Karpas-422 (cell line): ENCODE results near the gene HRH2. TPM values are rescaled to one million over a fixed set of nuclear protein-coding genes. Genes with fewer than 3 reads are reported as not detected.

Experiments used
- DNase-seq: peaks from one replicate; pipeline ENCODE4 v3.0.0-alpha.2; 2015
- H2AFZ ChIP-seq: fragments of 200-600 bp; sonication (generic); 2 replicates; pipeline ENCODE4 v1.6.1; 2014; ENCODE audit warnings: antibody characterized with exemption, low read length, mixed read lengths
- H3K27ac ChIP-seq: fragments of 200-600 bp; sonication (generic); 2 replicates; pipeline ENCODE4 v1.5.1; 2014; ENCODE audit warnings: mild to moderate bottlenecking, low read length, moderate library complexity
- H3K27me3 ChIP-seq: fragments of 200-600 bp; sonication (generic); 2 replicates; pipeline ENCODE4 v1.6.1; 2014; ENCODE audit warnings: low read length, mixed read lengths
- H3K36me3 ChIP-seq: fragments of 200-600 bp; sonication (generic); 2 replicates; pipeline ENCODE4 v1.6.1; 2014; ENCODE audit warnings: low read length, mixed read lengths; ENCODE audit not compliant: insufficient read depth
- H3K4me1 ChIP-seq: fragments of 200-600 bp; sonication (generic); 2 replicates; pipeline ENCODE4 v1.6.1; 2014; ENCODE audit warnings: mild to moderate bottlenecking, low read length, mixed read lengths
- H3K4me2 ChIP-seq: fragments of 200-600 bp; sonication (generic); 2 replicates; pipeline ENCODE4 v1.6.1; 2014; ENCODE audit warnings: low read length, low read depth, mild to moderate bottlenecking; ENCODE audit not compliant: poor library complexity, severe bottlenecking
- H3K4me3 ChIP-seq: fragments of 200-600 bp; sonication (generic); 2 replicates; pipeline ENCODE4 v1.5.1; 2014; ENCODE audit warnings: mild to moderate bottlenecking, antibody characterized with exemption, low read length, mixed read lengths
- H3K79me2 ChIP-seq: fragments of 200-600 bp; sonication (generic); 2 replicates; pipeline ENCODE4 v1.6.1; 2014; ENCODE audit warnings: mild to moderate bottlenecking, low read length, mixed read lengths
- H3K9ac ChIP-seq: fragments of 200-600 bp; sonication (generic); 2 replicates; pipeline ENCODE4 v1.6.0; 2014; ENCODE audit warnings: low read length
- H3K9me2 ChIP-seq: fragments of 200-600 bp; sonication (generic), shearing (Covaris generic); replicated peaks from 2 replicates; pipeline ENCODE4 v1.6.0; 2014; ENCODE audit warnings: mild to moderate bottlenecking, low read length, moderate library complexity; ENCODE audit not compliant: insufficient read depth
- H3K9me3 ChIP-seq: fragments of 300-700, 200-600 bp; sonication (generic); 2 replicates; pipeline ENCODE4 v1.6.1; 2014; ENCODE audit warnings: low read length, mixed read lengths
- H4K20me1 ChIP-seq: fragments of 200-600 bp; sonication (generic); 2 replicates; pipeline ENCODE4 v1.6.1; 2014; ENCODE audit warnings: mild to moderate bottlenecking, antibody characterized with exemption, low read length, low read depth; ENCODE audit not compliant: insufficient read depth
- total RNA-seq: library from RNA; depleted of rRNA; stranded (reverse); fragments of >200 nt; shearing (Covaris generic); gene quantifications from 2 replicates; pipeline ENCODE4 v1.2.3, GENCODE V29; 2014; ENCODE audit warnings: low replicate concordance

Gene HRH2
- total RNA-seq, 1 experiment from 2014 or later = not detected

DNA sequence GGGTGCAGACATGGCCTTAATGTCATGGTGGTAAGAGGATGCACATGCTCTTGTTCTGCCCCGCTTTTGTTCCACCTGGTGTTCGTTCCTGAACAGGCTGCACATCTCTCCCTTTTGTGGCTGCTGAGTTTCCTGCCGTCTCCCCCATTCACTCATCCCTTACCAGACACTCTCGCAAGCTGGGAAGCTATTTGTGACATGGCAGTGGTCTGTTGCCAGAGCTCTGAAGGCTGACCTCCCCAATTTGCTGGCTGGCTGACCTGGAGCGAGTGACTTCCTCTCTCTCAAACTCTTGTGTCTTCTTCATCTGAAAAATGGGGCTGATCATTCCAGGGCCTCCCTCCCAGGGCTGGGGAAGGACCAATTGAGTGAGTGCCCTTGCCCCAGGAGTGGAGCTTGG, 35.9 kb downstream of the HRH2 start:
- no peak overlapping the region for H3K4me2 ChIP-seq
- H3K9ac ChIP-seq = no peak overlapping the region
- peaks cover 2% of the 10 kb centered on the region; the same call in 1 of the 2 replicates for H3K4me1 ChIP-seq
- H3K9me2 ChIP-seq = no peaks in the 10 kb centered on the region
- no peaks in the 10 kb centered on the region for H3K27me3 ChIP-seq
- H3K4me3 ChIP-seq = no peak overlapping the region
- H3K27ac ChIP-seq = no peak overlapping the region
- H2AFZ ChIP-seq = no peak overlapping the region
- H3K9me3 ChIP-seq = no peaks in the 10 kb centered on the region
- H3K79me2 ChIP-seq = no peaks in the 10 kb centered on the region
- no peaks in the 10 kb centered on the region for H4K20me1 ChIP-seq
- DNase-seq = no peak
- no peaks in the 10 kb centered on the region for H3K36me3 ChIP-seq

DNA sequence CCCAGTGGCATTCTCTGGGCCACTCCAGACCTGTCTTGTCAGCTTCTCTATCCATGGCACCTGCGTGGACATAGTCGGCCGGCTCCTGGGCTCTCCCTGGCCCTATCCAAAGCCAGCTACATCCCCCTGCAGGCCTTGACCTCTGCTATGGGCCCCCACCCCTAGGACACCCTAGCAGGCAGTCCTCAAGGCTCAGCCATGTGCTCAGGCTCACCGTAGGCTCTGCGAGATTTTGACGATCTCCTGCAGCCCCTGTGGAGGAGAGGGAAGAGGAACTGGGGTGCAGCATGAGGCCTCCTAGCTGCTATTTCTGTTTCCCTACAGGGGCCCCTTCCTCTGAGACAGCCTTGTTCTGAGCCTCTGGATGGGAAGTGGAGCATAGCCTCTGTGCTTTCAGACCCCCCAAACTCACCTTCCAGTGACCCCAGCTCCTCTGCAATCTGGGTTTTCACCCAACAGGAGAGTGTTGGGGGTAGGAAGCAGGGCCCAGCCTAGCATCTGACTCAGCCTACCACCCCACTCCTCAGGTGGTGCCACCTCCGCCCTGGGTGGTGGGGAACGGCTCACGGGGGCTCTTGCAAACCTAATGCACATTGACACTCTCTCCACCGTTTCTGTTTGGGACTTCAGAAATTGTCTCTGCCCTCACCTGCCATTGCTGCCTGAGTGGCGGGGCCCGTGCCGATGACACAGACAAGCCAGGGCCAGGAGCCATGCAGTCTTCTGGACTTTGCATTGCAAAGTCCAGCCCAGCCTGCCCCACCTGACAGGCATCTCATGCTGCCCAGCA, 36.7 kb downstream of the HRH2 start:
- Histone ChIP-seq H3K9ac (no peak overlapping the region), H2AFZ (no peak overlapping the region), H3K9me3 (no peaks in the 10 kb centered on the region), H3K4me2 (no peak overlapping the region), H3K4me1 (peaks cover 2% of the 10 kb centered on the region; the same call in 1 of the 2 replicates), H3K27ac (no peak overlapping the region), H3K9me2 (no peaks in the 10 kb centered on the region), H3K79me2 (no peaks in the 10 kb centered on the region), H3K27me3 (no peaks in the 10 kb centered on the region), H3K4me3 (no peak overlapping the region), H4K20me1 (no peaks in the 10 kb centered on the region), H3K36me3 (no peaks in the 10 kb centered on the region)
- no peak for DNase-seq

DNA sequence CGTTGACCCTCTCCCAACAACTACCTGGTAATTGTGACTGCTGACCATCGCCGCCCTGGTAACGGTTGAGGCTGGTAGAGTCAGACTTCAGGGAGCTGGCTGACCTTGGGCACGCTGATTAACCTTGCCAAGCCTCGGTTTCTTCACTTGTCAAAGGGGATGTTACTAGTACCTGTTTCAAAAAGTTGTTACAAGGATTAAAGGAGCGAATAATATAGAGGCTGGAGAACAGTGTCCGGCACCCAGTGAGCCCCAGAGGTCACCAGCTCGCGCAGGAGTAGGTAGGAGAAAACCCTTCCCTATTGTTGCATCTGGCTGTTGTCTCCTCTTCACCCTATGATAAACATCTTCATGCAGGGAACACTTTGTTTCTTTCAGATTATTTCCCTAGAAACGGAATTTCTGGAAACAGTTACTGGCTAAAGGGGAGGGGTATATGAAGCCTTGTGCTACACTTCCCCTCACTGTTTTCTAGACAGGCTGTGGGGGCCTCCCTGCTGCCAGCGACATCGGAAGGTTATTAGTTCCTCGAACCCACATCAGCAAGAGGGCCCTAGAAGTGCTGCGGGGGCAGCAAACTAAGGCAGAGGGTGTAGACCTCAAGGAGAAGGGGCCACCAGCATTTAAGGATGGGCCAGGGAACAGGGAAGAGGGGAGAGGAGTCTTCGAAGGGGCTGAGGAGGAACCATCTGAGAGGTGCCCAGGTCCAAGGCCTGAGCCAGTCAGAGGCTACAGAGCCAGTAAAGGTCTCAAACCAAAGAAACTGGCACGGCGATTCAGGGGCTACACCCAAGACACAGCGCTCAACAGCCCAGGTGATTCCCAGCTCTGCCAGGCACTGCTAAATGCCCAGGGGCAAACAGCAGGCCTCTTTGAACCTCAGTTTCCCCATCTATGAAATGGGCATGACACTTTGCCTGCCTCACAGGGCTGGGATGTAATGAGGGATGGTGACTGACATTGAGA, 37.6 kb downstream of the HRH2 start:
- H3K9me2 ChIP-seq = no peaks in the 10 kb centered on the region
- H3K27me3 ChIP-seq = no peaks in the 10 kb centered on the region
- no peaks in the 10 kb centered on the region for H3K9me3 ChIP-seq
- no peak for DNase-seq
- peaks cover 2% of the 10 kb centered on the region; the same call in 1 of the 2 replicates for H3K4me1 ChIP-seq
- no peak overlapping the region for H2AFZ ChIP-seq
- no peak overlapping the region for H3K4me3 ChIP-seq
- H4K20me1 ChIP-seq = no peaks in the 10 kb centered on the region
- no peak overlapping the region for H3K4me2 ChIP-seq
- no peak overlapping the region for H3K27ac ChIP-seq
- no peak overlapping the region for H3K9ac ChIP-seq
- H3K79me2 ChIP-seq = no peaks in the 10 kb centered on the region
- H3K36me3 ChIP-seq = no peaks in the 10 kb centered on the region

DNA sequence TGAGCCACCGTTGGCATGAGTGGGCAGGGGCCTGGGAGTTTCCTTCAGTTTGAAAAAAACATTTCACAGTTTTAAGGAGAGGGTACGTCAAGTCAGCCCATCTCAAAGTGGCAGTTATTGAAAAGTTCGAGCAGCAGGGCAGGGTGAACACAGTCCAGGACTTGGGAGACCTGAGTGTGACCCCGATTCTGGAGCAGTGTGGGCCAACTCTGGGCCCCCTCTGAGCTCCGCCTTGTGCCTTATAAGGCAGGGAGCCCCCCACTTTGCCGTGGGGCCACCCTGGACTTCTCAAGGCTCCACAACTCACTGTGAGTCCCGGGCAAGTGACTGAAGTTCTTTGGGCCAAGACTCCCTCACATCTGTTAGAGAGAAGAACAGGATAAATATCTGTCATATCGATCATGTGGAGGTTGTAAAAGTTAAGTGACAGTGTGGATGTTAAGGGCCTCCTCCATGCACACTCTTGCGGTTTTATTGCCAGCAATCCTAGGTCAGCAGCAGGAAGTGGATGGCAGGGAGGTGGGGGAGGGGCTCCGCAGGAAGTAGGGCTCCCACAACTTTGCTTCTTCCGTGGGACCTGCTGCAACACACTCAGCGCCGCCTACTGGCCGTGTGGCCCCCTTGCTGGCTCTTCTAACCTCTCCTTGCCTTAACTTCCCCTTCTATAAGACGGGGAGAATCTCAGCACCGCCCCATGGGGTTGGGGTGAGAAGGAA, 38.4 kb downstream of the HRH2 start:
- no peak overlapping the region for H3K4me3 ChIP-seq
- no peaks in the 10 kb centered on the region for H3K9me2 ChIP-seq
- DNase-seq = peak; percentile 89
- H3K9me3 ChIP-seq = no peaks in the 10 kb centered on the region
- no peaks in the 10 kb centered on the region for H3K79me2 ChIP-seq
- H3K36me3 ChIP-seq = no peaks in the 10 kb centered on the region
- no peaks in the 10 kb centered on the region for H3K27me3 ChIP-seq
- H3K27ac ChIP-seq = no peak overlapping the region
- H3K4me2 ChIP-seq = no peak overlapping the region
- no peaks in the 10 kb centered on the region for H4K20me1 ChIP-seq
- H3K9ac ChIP-seq = no peak overlapping the region
- H2AFZ ChIP-seq = peak overlapping the region; percentile 84; the same call in 1 of the 2 replicates
- H3K4me1 ChIP-seq = peaks cover 2% of the 10 kb centered on the region; the same call in 1 of the 2 replicates

DNA sequence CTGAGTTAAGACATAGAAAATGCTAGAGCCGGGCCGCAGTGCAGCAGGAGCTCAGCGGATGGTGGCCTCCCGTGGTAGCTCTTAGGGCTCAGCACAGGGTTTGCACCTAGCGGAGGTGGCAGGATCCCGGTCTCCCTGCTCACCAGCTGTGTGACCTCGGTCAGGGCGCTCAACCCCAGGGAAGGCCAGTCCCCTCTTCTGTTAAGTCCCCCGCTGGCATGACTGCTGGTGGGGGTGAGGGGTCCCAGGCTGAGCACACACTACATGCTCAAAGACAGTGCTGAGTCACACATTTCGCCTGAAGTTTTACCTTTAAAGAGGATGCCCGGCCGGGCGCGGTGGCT, 39.0 kb downstream of the HRH2 start:
- no peak overlapping the region for H3K27ac ChIP-seq
- H3K4me1 ChIP-seq = peaks cover 2% of the 10 kb centered on the region; the same call in 1 of the 2 replicates
- H3K4me3 ChIP-seq = no peak overlapping the region
- no peaks in the 10 kb centered on the region for H3K9me3 ChIP-seq
- H3K36me3 ChIP-seq = no peaks in the 10 kb centered on the region
- no peaks in the 10 kb centered on the region for H3K79me2 ChIP-seq
- DNase-seq = no peak
- no peak overlapping the region for H3K9ac ChIP-seq
- no peaks in the 10 kb centered on the region for H4K20me1 ChIP-seq
- no peak overlapping the region for H3K4me2 ChIP-seq
- H2AFZ ChIP-seq = no peak overlapping the region
- H3K27me3 ChIP-seq = no peaks in the 10 kb centered on the region
- H3K9me2 ChIP-seq = no peaks in the 10 kb centered on the region

DNA sequence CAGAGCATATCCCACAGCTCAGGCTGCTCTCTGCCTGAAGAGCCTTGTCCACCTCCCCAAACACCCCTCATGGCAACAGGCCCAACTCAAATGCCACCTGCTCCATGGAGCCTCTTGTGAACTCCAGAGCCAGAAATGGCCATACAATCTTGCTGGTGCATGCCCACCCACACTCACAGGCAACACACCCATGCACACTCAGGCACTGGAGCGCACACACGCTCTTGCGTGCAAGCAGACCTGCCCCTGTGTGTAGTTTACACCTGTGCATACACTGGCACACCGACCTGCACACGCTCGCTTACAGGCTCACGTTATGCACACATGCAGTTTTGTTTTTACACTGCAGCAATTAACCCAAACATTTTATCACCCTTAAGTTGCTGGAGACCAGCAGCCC, 40.0 kb downstream of the HRH2 start:
- Histone ChIP-seq H2AFZ (no peak overlapping the region), H4K20me1 (no peaks in the 10 kb centered on the region), H3K4me3 (no peak overlapping the region), H3K9me3 (no peaks in the 10 kb centered on the region), H3K36me3 (no peaks in the 10 kb centered on the region), H3K27me3 (no peaks in the 10 kb centered on the region), H3K4me2 (no peak overlapping the region), H3K4me1 (peaks cover 2% of the 10 kb centered on the region; the same call in 1 of the 2 replicates), H3K27ac (no peak overlapping the region), H3K9me2 (no peaks in the 10 kb centered on the region), H3K79me2 (no peaks in the 10 kb centered on the region), H3K9ac (no peak overlapping the region)
- DNase-seq = no peak

DNA sequence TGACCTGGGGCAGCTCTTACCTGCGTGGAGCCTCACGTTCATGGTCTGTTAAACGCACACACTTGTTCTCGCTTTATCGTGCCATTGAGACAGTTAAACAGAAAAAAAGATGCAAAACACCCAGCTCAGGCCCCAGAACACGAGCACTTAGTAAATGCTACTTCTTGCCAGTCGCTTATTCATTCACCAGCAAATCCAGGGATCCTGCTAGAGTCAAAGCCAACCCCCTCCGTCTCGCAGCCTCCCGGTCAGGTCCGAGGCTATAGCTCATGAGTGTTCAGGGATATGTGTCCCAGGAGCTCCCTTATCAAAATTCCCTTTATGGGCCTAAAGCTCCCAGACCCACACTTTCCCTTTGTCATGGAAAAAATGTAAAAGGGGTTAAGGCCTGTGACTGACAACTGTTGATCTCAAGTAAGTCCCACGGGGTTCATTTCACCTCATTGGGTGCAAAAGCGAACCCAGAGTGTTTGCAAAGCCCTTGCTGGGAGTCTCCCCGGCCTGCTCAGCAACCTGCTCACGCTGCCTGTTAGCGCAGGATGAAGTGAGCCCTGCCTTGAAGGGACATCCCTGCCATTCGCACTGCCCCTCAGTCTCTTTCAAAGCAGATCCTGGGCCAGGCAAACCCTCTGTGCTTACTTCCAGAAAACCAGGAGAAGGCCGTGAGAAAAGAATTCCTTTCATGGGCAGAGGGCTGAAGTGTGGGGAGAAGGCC, 40.7 kb downstream of the HRH2 start:
- Histone ChIP-seq H4K20me1 (no peaks in the 10 kb centered on the region), H3K27me3 (no peaks in the 10 kb centered on the region), H2AFZ (no peak overlapping the region), H3K9me2 (no peaks in the 10 kb centered on the region), H3K36me3 (no peaks in the 10 kb centered on the region), H3K4me1 (peaks cover 2% of the 10 kb centered on the region; the same call in 1 of the 2 replicates), H3K9ac (no peak overlapping the region), H3K27ac (no peak overlapping the region), H3K4me2 (no peak overlapping the region), H3K79me2 (no peaks in the 10 kb centered on the region), H3K9me3 (no peaks in the 10 kb centered on the region), H3K4me3 (no peak overlapping the region)
- no peak for DNase-seq
